Keratinocyte (primary cell): ENCODE results near the gene DMAC2L.

Source experiments
- EZH2 ChIP-seq: IDR thresholded peaks from one replicate; pipeline ENCODE4 v1.6.1; 2012; ENCODE audit warnings: inconsistent platforms, mild to moderate bottlenecking, low read length, moderate library complexity
- TF ChIP-seq, protein P1 (sequence below), 3 experiments: IDR thresholded peaks in 1 of 3; conservative IDR thresholded peaks in 1 of 3; optimal IDR thresholded peaks in 1 of 3; 2 replicates in 2 of 3; 3 replicates in 1 of 3; pipeline versions ENCODE3 to v1.5.1; 2011; ENCODE audit warnings: low read length in 3 of 3, mild to moderate bottlenecking in 3 of 3, moderate library complexity in 2 of 3, control low read depth in 1 of 3, inconsistent platforms in 1 of 3; ENCODE audit not compliant: insufficient read depth in 2 of 3; ENCODE audit errors: extremely low read depth in 1 of 3

DNA sequence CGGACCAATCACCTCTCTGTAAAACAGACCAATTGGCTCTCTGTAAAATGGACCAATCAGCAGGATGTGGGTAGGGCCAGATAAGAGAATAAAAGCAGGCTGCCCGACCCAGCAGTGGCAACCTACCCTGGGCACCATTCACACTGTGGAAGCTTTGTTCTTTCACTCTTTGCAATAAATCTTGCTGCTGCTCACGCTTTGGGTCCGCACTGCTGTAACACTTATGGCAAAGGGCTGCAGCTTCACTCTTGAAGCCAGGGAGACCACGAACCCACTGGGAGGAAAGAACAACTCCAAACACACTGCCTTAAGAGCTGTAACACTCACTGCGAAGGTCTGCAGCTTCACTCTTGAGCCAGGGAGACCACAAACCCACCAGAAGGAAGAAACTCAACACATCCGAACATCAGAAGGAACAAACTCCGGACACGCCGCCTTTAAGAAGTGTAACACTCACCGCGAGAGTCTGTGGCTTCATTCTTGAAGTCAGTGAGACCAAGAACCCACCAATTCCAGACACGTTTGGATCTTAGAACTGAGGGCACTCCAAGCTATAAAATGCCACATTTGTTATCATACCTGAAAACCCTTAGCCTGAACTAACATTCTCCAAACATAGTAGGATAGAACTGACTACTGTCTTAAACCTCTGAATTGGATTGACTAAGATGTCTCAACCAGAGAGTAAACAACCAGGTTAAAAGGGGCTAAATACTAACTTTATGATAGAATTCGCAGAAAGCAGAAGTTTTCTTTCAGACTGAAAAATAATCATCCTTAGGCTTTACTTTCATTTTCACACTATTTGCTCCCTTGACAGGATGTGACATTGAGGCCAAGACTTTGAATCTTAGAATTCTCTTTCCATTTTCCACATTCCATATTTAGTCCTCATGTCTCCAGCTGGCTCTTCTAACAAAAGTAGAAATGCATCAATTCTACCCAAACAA is 50.9 kb downstream of the DMAC2L start:
- TF ChIP-seq EZH2, result no peak
- TF ChIP-seq, protein P1, sequence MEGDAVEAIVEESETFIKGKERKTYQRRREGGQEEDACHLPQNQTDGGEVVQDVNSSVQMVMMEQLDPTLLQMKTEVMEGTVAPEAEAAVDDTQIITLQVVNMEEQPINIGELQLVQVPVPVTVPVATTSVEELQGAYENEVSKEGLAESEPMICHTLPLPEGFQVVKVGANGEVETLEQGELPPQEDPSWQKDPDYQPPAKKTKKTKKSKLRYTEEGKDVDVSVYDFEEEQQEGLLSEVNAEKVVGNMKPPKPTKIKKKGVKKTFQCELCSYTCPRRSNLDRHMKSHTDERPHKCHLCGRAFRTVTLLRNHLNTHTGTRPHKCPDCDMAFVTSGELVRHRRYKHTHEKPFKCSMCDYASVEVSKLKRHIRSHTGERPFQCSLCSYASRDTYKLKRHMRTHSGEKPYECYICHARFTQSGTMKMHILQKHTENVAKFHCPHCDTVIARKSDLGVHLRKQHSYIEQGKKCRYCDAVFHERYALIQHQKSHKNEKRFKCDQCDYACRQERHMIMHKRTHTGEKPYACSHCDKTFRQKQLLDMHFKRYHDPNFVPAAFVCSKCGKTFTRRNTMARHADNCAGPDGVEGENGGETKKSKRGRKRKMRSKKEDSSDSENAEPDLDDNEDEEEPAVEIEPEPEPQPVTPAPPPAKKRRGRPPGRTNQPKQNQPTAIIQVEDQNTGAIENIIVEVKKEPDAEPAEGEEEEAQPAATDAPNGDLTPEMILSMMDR (optimal IDR thresholded peaks at IDR 0.05 in 1 of 3, IDR thresholded peaks at IDR 0.05 in 1 of 3, conservative IDR thresholded peaks at IDR 0.05 in 1 of 3; ENCODE audit: extremely low read depth in 1 of 3, insufficient read depth in 2 of 3, low read length in 3 of 3), result no peak
